ENCODE measurements around the gene BBS9.

GRCh38 chr7:33593611-33594010, 464.2 kb downstream of the BBS9 start:
- TF ChIP-seq, protein P1, sequence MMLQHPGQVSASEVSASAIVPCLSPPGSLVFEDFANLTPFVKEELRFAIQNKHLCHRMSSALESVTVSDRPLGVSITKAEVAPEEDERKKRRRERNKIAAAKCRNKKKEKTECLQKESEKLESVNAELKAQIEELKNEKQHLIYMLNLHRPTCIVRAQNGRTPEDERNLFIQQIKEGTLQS (IDR thresholded peaks at IDR 0.05) = no peak
- TF ChIP-seq, protein P1 (CRISPR knock-in tag; conservative IDR thresholded peaks at IDR 0.05) = no peak
- TF ChIP-seq POLR2A (conservative IDR thresholded peaks at IDR 0.05) = no peak
- no peak for TF ChIP-seq GABPB1 (CRISPR knock-in tag; IDR thresholded peaks at IDR 0.05)
- no peak for TF ChIP-seq NFYB (IDR thresholded peaks at IDR 0.05; ENCODE audit: extremely low read depth, insufficient read length)
- TF ChIP-seq MAX (CRISPR knock-in tag; IDR thresholded peaks at IDR 0.05) = no peak
- no peak for TF ChIP-seq MCM5 (IDR thresholded peaks at IDR 0.05; ENCODE audit: low read depth)
- TF ChIP-seq ZBTB49 (CRISPR knock-in tag; IDR thresholded peaks at IDR 0.05; ENCODE audit: borderline replicate concordance) = no peak
- TF ChIP-seq, protein P2, sequence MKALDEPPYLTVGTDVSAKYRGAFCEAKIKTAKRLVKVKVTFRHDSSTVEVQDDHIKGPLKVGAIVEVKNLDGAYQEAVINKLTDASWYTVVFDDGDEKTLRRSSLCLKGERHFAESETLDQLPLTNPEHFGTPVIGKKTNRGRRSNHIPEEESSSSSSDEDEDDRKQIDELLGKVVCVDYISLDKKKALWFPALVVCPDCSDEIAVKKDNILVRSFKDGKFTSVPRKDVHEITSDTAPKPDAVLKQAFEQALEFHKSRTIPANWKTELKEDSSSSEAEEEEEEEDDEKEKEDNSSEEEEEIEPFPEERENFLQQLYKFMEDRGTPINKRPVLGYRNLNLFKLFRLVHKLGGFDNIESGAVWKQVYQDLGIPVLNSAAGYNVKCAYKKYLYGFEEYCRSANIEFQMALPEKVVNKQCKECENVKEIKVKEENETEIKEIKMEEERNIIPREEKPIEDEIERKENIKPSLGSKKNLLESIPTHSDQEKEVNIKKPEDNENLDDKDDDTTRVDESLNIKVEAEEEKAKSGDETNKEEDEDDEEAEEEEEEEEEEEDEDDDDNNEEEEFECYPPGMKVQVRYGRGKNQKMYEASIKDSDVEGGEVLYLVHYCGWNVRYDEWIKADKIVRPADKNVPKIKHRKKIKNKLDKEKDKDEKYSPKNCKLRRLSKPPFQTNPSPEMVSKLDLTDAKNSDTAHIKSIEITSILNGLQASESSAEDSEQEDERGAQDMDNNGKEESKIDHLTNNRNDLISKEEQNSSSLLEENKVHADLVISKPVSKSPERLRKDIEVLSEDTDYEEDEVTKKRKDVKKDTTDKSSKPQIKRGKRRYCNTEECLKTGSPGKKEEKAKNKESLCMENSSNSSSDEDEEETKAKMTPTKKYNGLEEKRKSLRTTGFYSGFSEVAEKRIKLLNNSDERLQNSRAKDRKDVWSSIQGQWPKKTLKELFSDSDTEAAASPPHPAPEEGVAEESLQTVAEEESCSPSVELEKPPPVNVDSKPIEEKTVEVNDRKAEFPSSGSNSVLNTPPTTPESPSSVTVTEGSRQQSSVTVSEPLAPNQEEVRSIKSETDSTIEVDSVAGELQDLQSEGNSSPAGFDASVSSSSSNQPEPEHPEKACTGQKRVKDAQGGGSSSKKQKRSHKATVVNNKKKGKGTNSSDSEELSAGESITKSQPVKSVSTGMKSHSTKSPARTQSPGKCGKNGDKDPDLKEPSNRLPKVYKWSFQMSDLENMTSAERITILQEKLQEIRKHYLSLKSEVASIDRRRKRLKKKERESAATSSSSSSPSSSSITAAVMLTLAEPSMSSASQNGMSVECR (CRISPR knock-in tag; IDR thresholded peaks at IDR 0.05) = no peak
- no peak for TF ChIP-seq RBM17 (IDR thresholded peaks at IDR 0.05; ENCODE audit: borderline replicate concordance, low read depth, low read length)
- no peak for TF ChIP-seq ZZZ3 (IDR thresholded peaks at IDR 0.05)
- no peak for TF ChIP-seq MYC (IDR thresholded peaks at IDR 0.05; ENCODE audit: low read depth, low read length)
- no peak for TF ChIP-seq MYC (CRISPR knock-in tag; IDR thresholded peaks at IDR 0.05; ENCODE audit: borderline replicate concordance, low read depth)

Data from K562 (cell line).